Activated T-cell treated with anti-CD3 and anti-CD28 coated beads, Interleukin-2, amount 50 U/mL, for 24 hours (primary cell): ENCODE measurements around the gene LRP8.
A peak's percentile ranks its signal among the peaks of the same experiment; 100 is the strongest.

Experiments
- DNase-seq: peaks from one replicate; pipeline ENCODE4 v3.0.0-alpha.2; 2020
- H3K27ac Mint-ChIP-seq: 2 replicates; pipeline ENCODE4 v1.8.0; 2020; ENCODE audit warnings: mild to moderate bottlenecking, mixed read lengths
- H3K27me3 Mint-ChIP-seq: 2 replicates; pipeline ENCODE4 v1.8.0; 2020; ENCODE audit warnings: mixed read lengths
- H3K36me3 Mint-ChIP-seq: 2 replicates; pipeline ENCODE4 v1.8.0; 2020; ENCODE audit warnings: low read depth, mixed read lengths
- H3K4me1 Mint-ChIP-seq: 2 replicates; pipeline ENCODE4 v1.8.0; 2020; ENCODE audit warnings: low read depth, mixed read lengths
- H3K4me3 Mint-ChIP-seq: 2 replicates; pipeline ENCODE4 v1.8.0; 2020; ENCODE audit warnings: mild to moderate bottlenecking, moderate library complexity, mixed read lengths
- H3K9me3 Mint-ChIP-seq: 2 replicates; pipeline ENCODE4 v1.8.0; 2020; ENCODE audit warnings: mixed read lengths

The LRP8 gene

DNA sequence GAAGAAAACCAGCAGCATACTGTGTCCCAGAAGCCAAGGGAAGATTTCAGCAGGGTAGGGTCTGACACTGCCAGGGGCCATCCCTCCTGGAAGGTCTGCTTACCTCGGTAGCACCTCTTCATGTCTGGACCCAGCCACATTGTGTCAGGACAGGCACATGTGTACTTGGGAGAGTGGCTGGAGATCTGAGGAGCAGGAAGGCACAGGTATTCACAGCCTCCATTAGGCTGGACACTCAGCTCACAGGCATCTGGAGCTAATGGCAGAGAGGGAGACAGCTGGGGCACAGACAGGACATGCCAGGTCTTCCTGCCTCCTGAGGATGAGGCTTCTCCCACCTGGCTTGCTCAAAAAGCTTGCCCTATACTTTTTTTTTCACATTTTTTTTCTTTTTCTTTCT is 69.7 kb downstream of the LRP8 start:
- no peak overlapping the region for H3K27ac Mint-ChIP-seq
- peaks cover 97% of the 10 kb centered on the region for H3K36me3 Mint-ChIP-seq

DNA sequence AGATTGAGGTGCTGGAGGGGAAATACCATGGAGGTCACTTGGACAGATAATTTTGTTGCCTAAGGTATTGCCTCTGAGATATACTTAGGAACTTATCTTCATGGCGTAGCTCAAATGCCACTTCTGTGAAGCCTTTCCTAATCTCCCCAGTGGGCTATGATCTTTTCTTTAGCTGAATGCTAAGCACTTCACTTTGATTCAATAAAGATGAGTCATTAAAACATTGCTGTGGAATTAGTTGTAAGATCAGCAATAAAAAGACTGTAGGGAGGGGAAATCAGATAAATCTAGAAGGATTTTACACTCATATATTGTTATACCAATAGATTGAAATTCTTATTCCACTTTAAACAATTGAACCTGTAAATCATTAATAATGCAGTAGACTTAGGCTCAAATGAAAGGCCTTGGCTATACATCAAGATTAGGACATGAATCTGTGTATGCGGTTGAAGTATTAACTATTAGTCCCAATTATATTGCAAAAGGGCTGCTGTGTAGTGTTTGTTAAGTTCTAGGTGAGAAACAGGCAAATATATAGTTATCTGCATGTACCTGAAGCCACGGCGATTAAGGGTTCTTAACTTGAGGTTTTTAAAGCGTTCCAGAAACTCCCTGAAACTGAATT is 70.3 kb downstream of the LRP8 start:
- H3K36me3 Mint-ChIP-seq, result peaks cover 95% of the 10 kb centered on the region
- no peaks in the 10 kb centered on the region for H3K4me1 Mint-ChIP-seq
- no peaks in the 10 kb centered on the region for H3K9me3 Mint-ChIP-seq
- H3K27ac Mint-ChIP-seq, result peak overlapping the region; percentile 56
- H3K27me3 Mint-ChIP-seq, result no peaks in the 10 kb centered on the region
- DNase-seq, result no peak
- H3K4me3 Mint-ChIP-seq, result no peak overlapping the region

More for the DNA sequence above, 69.7 kb downstream of the LRP8 start:
- Mint-ChIP-seq H3K4me3 (no peak overlapping the region), H3K27me3 (no peaks in the 10 kb centered on the region), H3K9me3 (no peaks in the 10 kb centered on the region), H3K4me1 (no peaks in the 10 kb centered on the region)
- no peak for DNase-seq

DNA sequence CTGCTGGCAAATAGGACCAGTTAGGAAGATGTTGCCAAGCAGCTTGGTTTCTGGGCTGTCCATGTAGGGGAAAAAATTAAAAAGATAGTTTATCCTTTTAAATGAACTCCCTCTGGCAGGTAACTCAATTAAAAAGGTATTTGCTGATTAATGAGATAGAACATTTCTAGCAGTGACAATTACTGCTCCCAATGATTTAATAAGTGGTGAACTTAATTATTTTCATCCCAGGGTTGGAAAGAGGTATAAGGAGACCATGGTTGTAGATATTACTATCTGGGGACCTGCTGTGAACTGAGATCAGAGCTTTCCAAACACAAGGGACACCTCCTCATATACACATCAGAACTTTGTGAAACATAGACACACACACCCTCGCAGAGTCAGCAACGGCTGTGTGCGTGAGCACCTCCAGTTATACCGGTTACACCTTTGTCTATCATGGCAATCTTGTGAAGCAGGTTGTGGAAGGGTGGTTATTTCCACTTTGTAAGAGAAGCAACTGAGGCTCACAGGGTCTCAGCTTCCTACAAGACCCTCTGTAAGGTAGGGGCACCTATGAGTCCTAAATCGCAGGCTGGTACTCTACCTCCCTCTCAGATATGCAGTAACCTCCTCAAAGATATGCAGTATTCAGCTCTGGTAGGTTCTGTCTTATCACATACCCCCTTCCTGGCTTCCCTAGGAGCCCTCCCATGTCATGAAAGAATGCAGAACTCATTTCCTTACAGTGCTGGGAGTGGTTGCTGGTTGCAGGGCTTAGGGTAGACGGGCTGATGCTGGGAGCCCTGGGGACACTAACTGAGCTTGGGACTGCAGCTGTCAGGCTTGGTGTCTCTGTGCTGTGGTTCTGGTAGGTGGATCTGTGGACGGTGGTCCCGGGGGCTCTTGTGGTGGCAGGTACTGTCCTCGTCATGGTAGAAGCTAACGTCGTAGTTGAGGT is 71.1 kb downstream of the LRP8 start:
- Mint-ChIP-seq H3K36me3 (peaks cover 94% of the 10 kb centered on the region), H3K9me3 (no peaks in the 10 kb centered on the region), H3K27me3 (no peaks in the 10 kb centered on the region), H3K4me3 (no peak overlapping the region), H3K27ac (peak overlapping the region; percentile 56), H3K4me1 (no peaks in the 10 kb centered on the region)
- DNase-seq, result no peak

DNA sequence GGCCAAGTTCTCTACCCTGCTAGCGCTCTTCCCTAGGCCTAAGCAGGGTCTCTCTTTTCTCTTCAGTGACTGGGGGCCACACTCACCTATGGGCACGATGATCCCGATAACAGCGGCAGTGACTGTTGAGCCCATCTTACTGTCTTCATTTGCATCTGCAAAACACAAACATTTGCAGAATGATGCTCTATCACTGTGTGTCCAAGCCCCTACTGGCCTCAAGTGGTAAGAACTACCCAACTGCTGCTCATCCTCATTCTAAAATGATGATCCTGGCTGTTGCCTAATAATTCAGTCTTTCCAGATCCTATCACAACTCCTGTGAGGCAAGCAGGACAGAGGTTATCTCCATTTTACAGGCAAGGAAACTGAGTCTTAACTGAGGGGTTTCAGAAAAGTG is 72.8 kb downstream of the LRP8 start:
- no peak for DNase-seq
- H3K9me3 Mint-ChIP-seq, result no peaks in the 10 kb centered on the region
- peaks cover 93% of the 10 kb centered on the region for H3K36me3 Mint-ChIP-seq
- H3K4me3 Mint-ChIP-seq, result no peak overlapping the region
- peak overlapping the region; percentile 31 for H3K27ac Mint-ChIP-seq
- no peaks in the 10 kb centered on the region for H3K4me1 Mint-ChIP-seq
- H3K27me3 Mint-ChIP-seq, result no peaks in the 10 kb centered on the region

DNA sequence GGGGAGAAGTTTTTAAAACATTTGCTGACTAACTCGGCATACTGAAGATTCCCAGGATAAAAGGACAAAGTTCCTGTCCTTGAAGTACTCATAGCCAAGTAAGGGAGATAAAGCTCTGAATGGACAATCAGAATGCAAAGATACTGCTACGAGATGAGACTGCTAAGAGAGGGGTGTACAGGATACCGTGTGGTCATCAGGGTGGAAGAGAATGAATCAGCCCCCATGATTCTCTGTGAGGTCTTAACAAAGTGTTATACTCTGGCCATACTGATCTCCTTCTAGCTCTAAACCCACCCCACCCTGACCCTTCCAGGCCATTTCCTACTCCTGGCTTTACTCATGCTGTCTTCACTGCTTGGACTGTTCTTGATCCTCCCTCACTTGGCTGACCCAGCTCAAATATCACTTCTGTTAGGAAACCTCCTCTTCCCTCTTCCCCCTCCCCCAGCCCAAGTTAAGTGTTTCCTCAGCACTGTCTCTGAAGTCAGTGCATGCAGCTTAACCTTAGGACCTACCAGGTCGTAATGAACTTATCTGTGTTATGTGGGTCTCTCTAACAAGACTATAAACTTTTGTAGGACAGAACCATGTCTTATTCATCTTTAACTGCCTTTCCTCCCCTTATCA is 73.7 kb downstream of the LRP8 start:
- DNase-seq, result no peak
- no peaks in the 10 kb centered on the region for H3K4me1 Mint-ChIP-seq
- H3K36me3 Mint-ChIP-seq, result peaks cover 93% of the 10 kb centered on the region
- no peak overlapping the region for H3K4me3 Mint-ChIP-seq
- H3K27ac Mint-ChIP-seq, result peak overlapping the region; percentile 26
- H3K27me3 Mint-ChIP-seq, result no peaks in the 10 kb centered on the region
- no peaks in the 10 kb centered on the region for H3K9me3 Mint-ChIP-seq

DNA sequence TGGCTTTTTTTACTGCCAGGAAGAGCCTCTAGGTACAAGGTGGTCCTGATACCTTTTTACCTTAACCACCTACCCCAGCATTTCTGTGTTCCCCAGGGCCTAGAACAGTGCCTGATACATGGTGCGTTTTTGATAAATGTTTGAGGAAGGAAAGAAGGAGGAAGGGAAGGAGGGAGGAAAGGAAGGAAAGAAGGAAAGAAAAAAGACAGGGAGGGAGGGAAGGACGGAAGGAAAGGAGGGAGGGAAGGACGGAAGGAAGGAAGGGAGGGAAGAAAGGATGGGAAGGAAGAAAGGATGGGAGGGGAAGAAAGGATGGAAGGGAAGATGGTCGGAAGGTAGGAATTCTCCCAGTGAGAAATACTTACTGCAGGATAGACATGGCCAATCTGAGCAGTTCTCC is 77.5 kb downstream of the LRP8 start:
- Mint-ChIP-seq H3K4me1 (no peaks in the 10 kb centered on the region), H3K27me3 (no peaks in the 10 kb centered on the region), H3K9me3 (no peaks in the 10 kb centered on the region), H3K36me3 (peaks cover 93% of the 10 kb centered on the region), H3K27ac (no peak overlapping the region), H3K4me3 (no peak overlapping the region)
- DNase-seq, result no peak

DNA sequence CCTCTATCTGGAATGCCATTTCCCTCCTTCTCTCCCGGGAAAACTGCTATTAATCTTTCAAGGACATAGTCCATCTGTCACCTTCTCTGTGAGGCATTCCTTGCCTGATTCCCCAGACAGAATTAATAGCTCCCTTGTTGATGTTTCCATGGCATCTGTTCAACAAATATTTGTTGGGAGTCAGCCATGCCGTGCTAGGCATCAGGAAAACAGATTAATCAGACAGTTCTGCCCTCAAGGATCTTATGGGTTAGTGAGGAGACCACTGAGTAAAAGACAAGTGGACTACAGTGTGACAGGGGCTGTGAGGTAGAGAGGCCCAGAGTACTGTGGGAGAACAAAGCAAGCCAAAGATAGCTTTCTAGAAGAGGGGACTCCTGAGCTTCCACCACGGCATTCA is 78.2 kb downstream of the LRP8 start:
- H3K9me3 Mint-ChIP-seq, result no peaks in the 10 kb centered on the region
- H3K36me3 Mint-ChIP-seq, result peaks cover 93% of the 10 kb centered on the region
- no peaks in the 10 kb centered on the region for H3K27me3 Mint-ChIP-seq
- H3K27ac Mint-ChIP-seq, result no peak overlapping the region
- no peaks in the 10 kb centered on the region for H3K4me1 Mint-ChIP-seq
- no peak for DNase-seq
- no peak overlapping the region for H3K4me3 Mint-ChIP-seq

DNA sequence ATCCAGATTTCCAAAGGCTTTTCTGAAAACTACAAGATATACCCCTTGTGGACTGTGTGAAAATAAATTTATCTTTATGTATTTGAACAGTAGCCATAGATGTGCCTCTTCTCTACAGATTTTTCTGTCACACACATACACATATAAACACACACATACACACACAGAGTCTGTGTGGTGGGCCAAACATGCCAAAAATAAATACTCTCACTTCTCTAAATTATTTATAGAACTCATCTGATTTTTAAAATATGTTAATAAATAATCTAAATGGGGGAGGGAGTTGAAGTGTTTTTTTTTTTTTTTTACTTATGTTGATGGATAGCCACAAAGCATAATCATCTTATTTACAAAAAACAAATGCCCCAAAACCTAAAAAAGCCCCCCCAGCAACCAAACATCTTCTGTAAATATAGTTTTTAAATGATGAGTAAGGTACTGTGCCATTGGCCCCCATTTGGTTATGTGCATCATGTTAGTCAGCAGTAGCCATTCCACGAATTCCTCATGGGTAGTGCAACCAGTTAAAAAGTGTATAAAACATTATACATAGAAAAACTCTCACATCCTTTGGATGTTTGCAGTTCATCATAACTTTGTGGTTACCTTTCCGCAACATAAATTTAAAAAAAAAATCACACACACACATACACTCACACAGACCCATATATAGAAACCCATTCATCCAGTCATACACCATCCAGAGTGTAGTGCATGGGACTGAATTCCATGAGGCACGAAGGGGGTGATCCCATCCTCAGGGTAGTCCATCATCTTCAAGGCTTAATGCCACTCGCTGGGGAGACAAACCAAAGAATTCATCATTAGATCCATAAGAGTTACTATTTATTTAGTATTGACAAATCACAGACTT is 81.4 kb downstream of the LRP8 start:
- no peaks in the 10 kb centered on the region for H3K27me3 Mint-ChIP-seq
- no peak for DNase-seq
- H3K4me1 Mint-ChIP-seq, result no peaks in the 10 kb centered on the region
- no peaks in the 10 kb centered on the region for H3K9me3 Mint-ChIP-seq
- no peak overlapping the region for H3K4me3 Mint-ChIP-seq
- no peak overlapping the region for H3K27ac Mint-ChIP-seq
- H3K36me3 Mint-ChIP-seq, result peaks cover 71% of the 10 kb centered on the region

DNA sequence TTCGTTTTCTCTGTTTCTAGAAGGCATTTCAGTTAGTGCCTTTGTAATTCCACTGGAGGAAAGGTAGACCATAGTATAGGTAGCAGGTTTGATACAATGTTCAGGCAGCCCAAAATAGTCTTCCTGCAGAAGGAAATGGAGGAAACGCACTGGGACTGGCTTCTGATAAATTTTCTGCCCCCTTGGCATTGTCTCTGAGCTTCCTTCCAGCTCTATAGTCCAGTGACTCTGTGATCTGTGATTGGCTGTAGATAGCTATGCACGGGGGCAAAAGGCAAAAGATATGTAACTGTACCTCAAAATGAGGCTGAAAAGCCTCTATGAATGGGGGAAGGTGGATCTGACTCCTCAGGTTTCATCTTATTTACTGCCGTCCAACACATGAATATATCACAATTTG is 83.7 kb downstream of the LRP8 start:
- no peak for DNase-seq
- Mint-ChIP-seq H3K9me3 (no peaks in the 10 kb centered on the region), H3K36me3 (peaks cover 48% of the 10 kb centered on the region), H3K27me3 (no peaks in the 10 kb centered on the region), H3K4me3 (no peak overlapping the region), H3K27ac (no peak overlapping the region), H3K4me1 (peaks cover 2% of the 10 kb centered on the region)

DNA sequence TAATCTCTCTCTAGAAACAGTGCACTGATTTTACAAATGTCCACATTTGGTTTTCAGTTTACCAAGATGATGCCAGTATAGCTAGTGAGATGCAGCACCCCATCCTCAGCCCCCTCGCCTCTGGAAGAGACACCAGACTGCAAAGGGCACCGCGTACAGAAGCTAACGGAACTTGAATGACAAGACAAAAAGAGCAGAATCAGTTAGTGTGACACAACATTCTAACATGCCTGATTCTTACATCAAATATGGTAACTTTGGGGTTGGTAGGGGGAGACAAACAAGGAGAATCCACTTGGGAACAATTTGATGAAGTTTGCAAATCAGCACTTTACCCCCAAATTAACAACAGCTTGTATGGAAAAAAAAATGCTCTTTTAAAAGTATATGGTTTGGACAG is 85.5 kb downstream of the LRP8 start:
- no peak for DNase-seq
- Mint-ChIP-seq H3K4me1 (peaks cover 12% of the 10 kb centered on the region), H3K4me3 (no peak overlapping the region), H3K36me3 (peaks cover 41% of the 10 kb centered on the region), H3K27ac (no peak overlapping the region), H3K27me3 (no peaks in the 10 kb centered on the region), H3K9me3 (no peaks in the 10 kb centered on the region)

DNA sequence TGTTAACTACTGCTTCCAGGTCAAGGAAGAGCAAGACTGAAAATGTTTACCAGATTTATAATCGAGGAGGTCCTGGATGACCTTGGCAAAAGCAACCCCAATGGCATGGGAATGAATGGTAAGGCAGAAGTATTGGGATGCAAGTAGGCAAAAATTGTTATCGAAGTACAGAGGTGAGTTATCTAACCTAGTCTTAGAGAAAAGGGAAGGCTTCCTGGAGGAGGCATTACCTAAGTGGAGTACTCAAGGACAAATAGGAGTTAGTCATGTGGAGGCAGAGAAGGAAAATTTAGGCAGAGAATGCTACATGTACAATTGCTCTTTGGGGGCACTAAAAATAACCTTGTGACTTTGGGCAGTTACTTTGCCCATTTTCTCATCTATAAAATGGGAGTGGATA is 86.0 kb downstream of the LRP8 start:
- no peak overlapping the region for H3K4me3 Mint-ChIP-seq
- H3K36me3 Mint-ChIP-seq, result peaks cover 36% of the 10 kb centered on the region
- H3K27me3 Mint-ChIP-seq, result no peaks in the 10 kb centered on the region
- peaks cover 14% of the 10 kb centered on the region for H3K4me1 Mint-ChIP-seq
- DNase-seq, result no peak
- H3K9me3 Mint-ChIP-seq, result no peaks in the 10 kb centered on the region
- H3K27ac Mint-ChIP-seq, result no peak overlapping the region

DNA sequence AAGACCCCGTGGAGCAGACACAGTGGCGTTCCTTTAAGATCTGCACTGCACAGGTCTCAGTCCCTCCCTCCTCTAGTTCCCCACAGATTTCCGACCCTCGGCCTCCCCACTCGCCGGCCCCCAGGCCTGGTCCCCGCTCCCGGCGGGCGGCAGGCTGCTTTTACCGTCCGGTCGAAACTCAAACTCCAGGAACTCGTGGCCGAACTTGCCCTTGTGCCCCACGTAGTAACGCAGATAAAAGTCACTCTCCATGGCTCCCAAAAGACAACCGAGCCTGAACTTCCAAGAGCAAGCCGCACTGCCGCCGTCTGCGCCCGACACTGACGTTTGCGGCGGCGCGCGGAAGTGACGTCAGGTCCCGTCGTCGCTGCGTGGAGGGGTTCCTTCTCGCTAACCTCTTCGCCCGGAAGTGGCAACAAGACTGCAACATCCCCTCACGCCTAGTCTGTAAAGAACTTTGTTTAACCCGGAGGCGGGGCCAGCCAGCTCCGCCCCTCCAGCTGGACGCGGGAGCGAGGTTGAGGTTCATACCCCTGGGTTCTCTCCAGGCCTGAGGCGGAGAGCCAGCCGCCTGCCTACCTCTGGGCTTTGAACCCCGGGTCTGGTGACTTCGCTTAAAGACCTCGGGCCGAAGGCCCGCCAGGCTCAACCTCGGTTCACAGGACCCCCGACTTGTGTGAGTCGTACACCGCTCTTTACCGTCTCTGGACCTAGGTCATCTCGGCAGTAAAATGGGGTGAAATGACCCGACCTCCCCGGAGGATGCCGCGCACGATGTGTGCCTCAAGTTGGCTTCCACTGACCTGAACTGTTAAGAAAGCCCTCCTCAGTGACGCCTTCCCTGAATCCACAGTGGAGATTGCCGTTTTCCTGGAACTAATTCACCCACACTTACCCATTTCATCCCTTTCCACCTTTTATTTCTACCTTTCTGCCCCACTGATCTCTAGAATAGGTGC is 89.4 kb downstream of the LRP8 start, which contains the start of gene MAGOH:
Gene MAGOH, minus strand, starts transcription at position 322 of the 959 bp plus-strand sequence. Its CDS starts 70 bp downstream, at position 252.
- Mint-ChIP-seq H3K27me3 (no peaks in the 10 kb centered on the region), H3K4me3 (peak within 1 kb of the TSS; percentile 98), H3K27ac (peak within 1 kb of the TSS; percentile 97), H3K4me1 (peaks cover 29% of the 10 kb centered on the region), H3K9me3 (no peaks in the 10 kb centered on the region), H3K36me3 (peaks cover 45% of the 10 kb centered on the region)
- DNase-seq, result peak; percentile 98

DNA sequence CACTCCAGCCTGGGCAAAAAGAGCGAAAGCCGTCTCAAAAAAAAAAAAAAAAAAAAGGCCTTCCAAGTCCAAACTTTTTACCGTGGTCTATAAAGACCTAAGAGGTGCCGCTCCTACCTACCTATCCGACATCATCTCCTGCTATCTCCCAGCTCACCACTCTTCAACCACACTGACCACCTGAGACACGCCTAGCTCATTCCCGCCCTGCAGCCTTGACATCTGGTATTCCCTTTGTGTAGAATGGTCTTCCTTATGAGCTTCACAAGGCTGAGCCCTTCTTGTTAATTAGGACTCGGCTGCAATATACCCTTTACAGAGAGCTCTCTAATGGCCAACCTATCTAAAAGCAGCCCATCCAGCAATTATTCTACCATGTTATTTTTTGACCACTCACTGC is 90.2 kb downstream of the LRP8 start:
- DNase-seq, result no peak
- peak overlapping the region; percentile 98 for H3K4me3 Mint-ChIP-seq
- no peaks in the 10 kb centered on the region for H3K9me3 Mint-ChIP-seq
- peaks cover 52% of the 10 kb centered on the region for H3K36me3 Mint-ChIP-seq
- H3K27ac Mint-ChIP-seq, result peak overlapping the region; percentile 97
- peaks cover 29% of the 10 kb centered on the region for H3K4me1 Mint-ChIP-seq
- H3K27me3 Mint-ChIP-seq, result no peaks in the 10 kb centered on the region
